Measurements from ENCODE around the gene ZNF600.

ZNF600 gene

GRCh38 chr19:52739576-52739975 lies 47.0 kb downstream of the ZNF600 start:
- Histone ChIP-seq H3K36me3 (ENCODE audit: control insufficient read depth, low read length) (no peaks in the 10 kb centered on the region; the same call in 1 of the 2 replicates), H3K27me3 (ENCODE audit: control insufficient read depth, low read length) (no peaks in the 10 kb centered on the region), H3K4me1 (ENCODE audit: control insufficient read depth, low read length) (peaks cover 5% of the 10 kb centered on the region), H3K9me2 (replicated peaks; ENCODE audit: control insufficient read depth, low read length) (no peaks in the 10 kb centered on the region), H3F3A (ENCODE audit: control insufficient read depth, insufficient read depth) (no peaks in the 10 kb centered on the region), H3K4me2 (ENCODE audit: low read length) (no peak overlapping the region), H3K9me3 (ENCODE audit: control insufficient read depth, insufficient read depth, low read length) (0 out of 2 replicates have a peak, but pooled peaks cover 3% of the 10 kb centered on the region), H4K20me1 (ENCODE audit: control insufficient read depth, insufficient read depth, low read depth, low read length) (no peaks in the 10 kb centered on the region), H3K27ac (ENCODE audit: low read depth, low read length) (no peak overlapping the region), H3K79me2 (ENCODE audit: control insufficient read depth, low read length) (peaks cover 2% of the 10 kb centered on the region), H3K4me3 (ENCODE audit: low read length) (no peak overlapping the region)
- TF ChIP-seq CTCF (IDR thresholded peaks at IDR 0.05; ENCODE audit: low read depth, low read length, poor library complexity, severe bottlenecking) (no peak), EZH2phosphoT487 (IDR thresholded peaks at IDR 0.05; ENCODE audit: borderline replicate concordance, low read length) (no peak)

- Histone ChIP-seq H3K79me2 (ENCODE audit: control insufficient read depth, low read length) (peaks cover 23% of the 10 kb centered on the region), H3K4me2 (ENCODE audit: low read length) (no peak overlapping the region), H3K9me2 (replicated peaks; ENCODE audit: control insufficient read depth, low read length) (no peaks in the 10 kb centered on the region), H3F3A (ENCODE audit: control insufficient read depth, insufficient read depth) (no peaks in the 10 kb centered on the region), H3K27ac (ENCODE audit: low read depth, low read length) (no peak overlapping the region), H3K27me3 (ENCODE audit: control insufficient read depth, low read length) (no peaks in the 10 kb centered on the region), H3K9me3 (ENCODE audit: control insufficient read depth, insufficient read depth, low read length) (0 out of 2 replicates have a peak, but pooled peaks cover 3% of the 10 kb centered on the region), H3K4me3 (ENCODE audit: low read length) (no peak overlapping the region), H4K20me1 (ENCODE audit: control insufficient read depth, insufficient read depth, low read depth, low read length) (no peaks in the 10 kb centered on the region), H3K4me1 (ENCODE audit: control insufficient read depth, low read length) (peaks cover 14% of the 10 kb centered on the region), H3K36me3 (ENCODE audit: control insufficient read depth, low read length) (peaks cover 4% of the 10 kb centered on the region)
- TF ChIP-seq EZH2phosphoT487 (IDR thresholded peaks at IDR 0.05; ENCODE audit: borderline replicate concordance, low read length), result no peak
- no peak for TF ChIP-seq CTCF (IDR thresholded peaks at IDR 0.05; ENCODE audit: low read depth, low read length, poor library complexity, severe bottlenecking)
Measured at GRCh38 chr19:52735734-52736133, 50.9 kb downstream of the ZNF600 start.

GRCh38 chr19:52734893-52735661 lies 51.5 kb downstream of the ZNF600 start, which contains the start of gene ZNF611:
Gene ZNF611 (minus strand): TSS chr19:52735044. CDS start chr19:52715894, 19,150 bp downstream.
- Histone ChIP-seq H3K4me1 (ENCODE audit: control insufficient read depth, low read length) (peaks cover 14% of the 10 kb centered on the region), H4K20me1 (ENCODE audit: control insufficient read depth, insufficient read depth, low read depth, low read length) (no peaks in the 10 kb centered on the region), H3K27me3 (ENCODE audit: control insufficient read depth, low read length) (no peaks in the 10 kb centered on the region), H3K4me2 (ENCODE audit: low read length) (peak within 1 kb of the TSS; percentile 87), H3K9me3 (ENCODE audit: control insufficient read depth, insufficient read depth, low read length) (0 out of 2 replicates have a peak, but pooled peaks cover 3% of the 10 kb centered on the region), H3K4me3 (ENCODE audit: low read length) (peak within 1 kb of the TSS; percentile 86), H3F3A (ENCODE audit: control insufficient read depth, insufficient read depth) (no peaks in the 10 kb centered on the region), H3K36me3 (ENCODE audit: control insufficient read depth, low read length) (peaks cover 4% of the 10 kb centered on the region), H3K9me2 (replicated peaks; ENCODE audit: control insufficient read depth, low read length) (no peaks in the 10 kb centered on the region), H3K27ac (ENCODE audit: low read depth, low read length) (peak within 1 kb of the TSS; percentile 31), H3K79me2 (ENCODE audit: control insufficient read depth, low read length) (peaks cover 23% of the 10 kb centered on the region)
- TF ChIP-seq CTCF (IDR thresholded peaks at IDR 0.05; ENCODE audit: low read depth, low read length, poor library complexity, severe bottlenecking) (peak; percentile 62), EZH2phosphoT487 (IDR thresholded peaks at IDR 0.05; ENCODE audit: borderline replicate concordance, low read length) (no peak)

All from DOHH2 (cell line).